GM21423 (cell line): ENCODE data around the gene EHD2.
"Not testable (repeated sequence)": the region's sequence is repeated elsewhere in the genome, so short reads cannot be mapped to it uniquely, and the experiment has no call there.

ENCODE experiments used
- ATAC-seq: cut with Tn5 transposase; IDR thresholded peaks from one replicate; pipeline ENCODE4 v1.9.1; 2021; ENCODE audit warnings: mild to moderate bottlenecking, moderate library complexity; ENCODE audit not compliant: unreplicated experiment

Gene EHD2

GRCh38 chr19:47766670-47767069, 53.4 kb downstream of the EHD2 start:
- ATAC-seq: no peak

- no peak for ATAC-seq
Measured at GRCh38 chr19:47767349-47767748, 54.1 kb downstream of the EHD2 start.

- ATAC-seq: no peak
Measured at GRCh38 chr19:47768604-47769003, 55.4 kb downstream of the EHD2 start.

- ATAC-seq: no peak
Measured at GRCh38 chr19:47769534-47769933, 56.3 kb downstream of the EHD2 start.

GRCh38 chr19:47771291-47771690, 58.1 kb downstream of the EHD2 start:
- not testable (repeated sequence) for ATAC-seq

- ATAC-seq: no peak
Measured at GRCh38 chr19:47776568-47776967, 63.3 kb downstream of the EHD2 start.

- not testable (repeated sequence) for ATAC-seq
Measured at GRCh38 chr19:47777245-47778048, 64.2 kb downstream of the EHD2 start.

- ATAC-seq: peak; percentile 87
Measured at GRCh38 chr19:47778049-47778953, 65.1 kb downstream of the EHD2 start, which contains the start of gene SELENOW. Gene SELENOW (plus strand): TSS chr19:47778703. CDS start chr19:47778786, 83 bp downstream.

GRCh38 chr19:47778954-47779351, 65.7 kb downstream of the EHD2 start:
- no peak for ATAC-seq

GRCh38 chr19:47779524-47780214, 66.4 kb downstream of the EHD2 start:
- no peak for ATAC-seq

- ATAC-seq: no peak
Measured at GRCh38 chr19:47780215-47780551, 67.0 kb downstream of the EHD2 start.

- no peak for ATAC-seq
Measured at GRCh38 chr19:47781590-47782262, 68.5 kb downstream of the EHD2 start.

- ATAC-seq: no peak
Measured at GRCh38 chr19:47786566-47786965, 73.3 kb downstream of the EHD2 start.

GRCh38 chr19:47787307-47787706, 74.1 kb downstream of the EHD2 start:
- not testable (repeated sequence) for ATAC-seq

GRCh38 chr19:47789811-47790210, 76.6 kb downstream of the EHD2 start:
- not testable (repeated sequence) for ATAC-seq

GRCh38 chr19:47790398-47790814, 77.2 kb downstream of the EHD2 start:
- ATAC-seq: no peak

- no peak for ATAC-seq
Measured at GRCh38 chr19:47792616-47793015, 79.4 kb downstream of the EHD2 start.
